Immature natural killer cell (primary cell): Measurements from ENCODE around the gene GPHB5. TPM values are rescaled to one million over a fixed set of nuclear protein-coding genes. Genes with fewer than 3 reads are reported as not detected.

Experiments used
- DNase-seq, 3 donors: peaks; one replicate each; pipeline ENCODE4 v3.0.0; 2022; ENCODE audit warnings: mixed read lengths in 1 of 3
- H3K27ac Mint-ChIP-seq, 6 donors: one replicate each; pipeline ENCODE4 v1.8.0; 2020; ENCODE audit warnings: mixed read lengths in 6 of 6, mild to moderate bottlenecking in 5 of 6, inconsistent platforms in 4 of 6, moderate library complexity in 3 of 6
- H3K27me3 Mint-ChIP-seq, 3 donors: one replicate each; pipeline ENCODE4 v1.8.0; 2020 to 2021; ENCODE audit warnings: low read depth in 3 of 3, mild to moderate bottlenecking in 3 of 3, mixed read lengths in 3 of 3, moderate library complexity in 3 of 3, inconsistent platforms in 1 of 3
- H3K36me3 Mint-ChIP-seq, 3 donors: one replicate each; pipeline ENCODE4 v1.8.0; 2020; ENCODE audit warnings: mixed read lengths in 3 of 3, inconsistent platforms in 2 of 3, mild to moderate bottlenecking in 2 of 3
- H3K4me1 Mint-ChIP-seq, 2 donors: one replicate each; pipeline ENCODE4 v1.8.0; 2020; ENCODE audit warnings: inconsistent platforms in 2 of 2, mild to moderate bottlenecking in 2 of 2, mixed read lengths in 2 of 2, moderate library complexity in 1 of 2
- H3K4me3 Mint-ChIP-seq, 5 donors: one replicate each; pipeline ENCODE4 v1.8.0; 2020; ENCODE audit warnings: mild to moderate bottlenecking in 5 of 5, mixed read lengths in 5 of 5, inconsistent platforms in 3 of 5, moderate library complexity in 3 of 5
- H3K9me3 Mint-ChIP-seq, 6 donors: one replicate each; pipeline ENCODE4 v1.8.0; 2020; ENCODE audit warnings: mild to moderate bottlenecking in 6 of 6, mixed read lengths in 6 of 6, inconsistent platforms in 4 of 6, moderate library complexity in 3 of 6
- polyA plus RNA-seq, 3 donors: library from polyadenylated mRNA; unstranded; fragments of 300-500 nt; fragmentation: Illumina TruSeq; gene quantifications; one replicate each; pipeline ENCODE4 v1.2.3, GENCODE V29; 2021

The GPHB5 gene
- polyA plus RNA-seq, 3 donors from 2014 or later, result not detected

GRCh38 chr14:63267171-63267570, 51.6 kb downstream of the GPHB5 start:
- no peaks in the 10 kb centered on the region for H3K4me1 Mint-ChIP-seq
- no peak overlapping the region for H3K4me3 Mint-ChIP-seq
- H3K27me3 Mint-ChIP-seq, result peaks cover 0 to 8% (median 4%) of the 10 kb centered on the region in 3 donors
- no peak for DNase-seq
- H3K27ac Mint-ChIP-seq, result no peak overlapping the region
- no peaks in the 10 kb centered on the region for H3K36me3 Mint-ChIP-seq
- peaks cover 0 to 2% (median 0%) of the 10 kb centered on the region in 6 donors for H3K9me3 Mint-ChIP-seq

GRCh38 chr14:63266106-63266505, 52.6 kb downstream of the GPHB5 start:
- Mint-ChIP-seq H3K9me3 (peaks cover 0 to 2% (median 0%) of the 10 kb centered on the region in 6 donors), H3K27me3 (peaks cover 2 to 11% (median 4%) of the 10 kb centered on the region in 3 donors), H3K27ac (no peak overlapping the region), H3K36me3 (no peaks in the 10 kb centered on the region), H3K4me1 (no peaks in the 10 kb centered on the region), H3K4me3 (no peak overlapping the region)
- no peak for DNase-seq

Other genes with a start within 250 kb of the GPHB5 start
- gene RHOJ, start 114.5 kb downstream of the GPHB5 start, polyA plus RNA-seq, result not detected
- gene PPP2R5E, start 224.4 kb upstream of the GPHB5 start, polyA plus RNA-seq, result 10 to 100 TPM; 28.4 to 61.8 (median 47.3) TPM